Stomach (tissue), 9 donors: ENCODE results near the gene CIC. TPM values are rescaled to one million over a fixed set of nuclear protein-coding genes. Genes with fewer than 3 reads are reported as not detected.
A peak's percentile ranks its signal among the peaks of the same experiment; 100 is the strongest.

Source experiments
- DNase-seq, 2 donors: peaks; one replicate each; pipeline versions ENCODE4 v3.0.0 to v3.0.0-alpha.2; 2013 to 2019
- H3K27ac ChIP-seq, 5 donors: fragments of 200-600 bp in 4 of 5; sonication (generic) in 4 of 5; one replicate each; pipeline ENCODE4 v1.5.1; 2013 to 2019; ENCODE audit warnings: mild to moderate bottlenecking in 1 of 5, moderate library complexity in 1 of 5
- H3K27me3 ChIP-seq, 3 donors: fragments of 200-600 bp; sonication (generic); one replicate each; pipeline ENCODE4 v1.5.1; 2017 to 2019; ENCODE audit warnings: mixed run types in 1 of 3
- H3K36me3 ChIP-seq, 4 donors: fragments of 200-600 bp; sonication (generic); 1 replicate in 3 of 4; 2 replicates in 1 of 4; pipeline ENCODE4 v1.5.1; 2016 to 2019
- H3K4me1 ChIP-seq, 4 donors: fragments of 200-600 bp; sonication (generic); one replicate each; pipeline ENCODE4 v1.5.1; 2016 to 2019
- H3K4me3 ChIP-seq, 4 donors: fragments of 200-600 bp; sonication (generic) in 3 of 4; one replicate each; pipeline ENCODE4 v1.5.1; 2016 to 2019; ENCODE audit warnings: mild to moderate bottlenecking in 1 of 4
- H3K9me3 ChIP-seq, 4 donors: fragments of 200-600 bp; sonication (generic); one replicate each; pipeline ENCODE4 v1.5.1; 2016 to 2019
- EP300 ChIP-seq: sonication (generic); formaldehyde crosslinking; IDR thresholded peaks from one replicate; pipeline ENCODE4 v1.6.1; 2017; ENCODE audit warnings: antibody characterized with exemption
- POLR2A ChIP-seq, 4 donors: fragments of 450-650 bp; IDR thresholded peaks; one replicate each; pipeline ENCODE4 v1.6.1; 2016; ENCODE audit warnings: antibody characterized with exemption in 4 of 4, control low read depth in 2 of 4, mild to moderate bottlenecking in 1 of 4, moderate library complexity in 1 of 4
- POLR2AphosphoS5 ChIP-seq, 3 donors: sonication (generic); formaldehyde crosslinking; IDR thresholded peaks; one replicate each; pipeline ENCODE4 v1.6.1; 2016; ENCODE audit warnings: antibody characterized with exemption in 3 of 3
- WGBS, 5 donors: extraction: QIAGEN DNeasy Blood & Tissue Kit in 3 of 5; methylation state at CpG; one replicate each; pipeline versions ENCODE4 v1.1.5 to v1.1.7; 2013 to 2018; 5-methylcytosine and 5-hydroxymethylcytosine counted together
- intact Hi-C: fragments of 100-400 bp; cut with DNase I; formaldehyde crosslinking; loops from one replicate; pipeline ENCODE4 v1.15.1; 2023; ENCODE audit warnings: low total_unique reads
- polyA plus RNA-seq, 3 donors: library from polyadenylated mRNA; stranded (reverse); fragments of 200-250 nt; gene quantifications; one replicate each; pipeline ENCODE4 v1.2.3, GENCODE V29; 2013
- total RNA-seq, 5 donors: library from RNA; depleted of rRNA; stranded (reverse); fragments of >200 nt; gene quantifications; one replicate each; pipeline versions ENCODE4 v1.1.0 to v1.2.3, GENCODE V29; 2014 to 2016
- TF ChIP-seq, protein P1 (sequence below), 7 experiments: fragments of 450-650 bp in 4 of 7; fragments of 200-600 bp in 3 of 7; sonication (generic) in 3 of 7; IDR thresholded peaks; one replicate each; pipeline ENCODE4 v1.5.1; 2016 to 2019; ENCODE audit warnings: antibody characterized with exemption in 7 of 7, control low read depth in 2 of 7, mild to moderate bottlenecking in 1 of 7
- donor health status: healthy with polysubstance abuse.
- donor health status: Bipolar disorder and iron deficiency.
- donor health status: healthy.

CIC gene
- total and polyA plus RNA-seq, 8 donors = 15.4 to 60.3 (median 26.6) TPM

DNA sequence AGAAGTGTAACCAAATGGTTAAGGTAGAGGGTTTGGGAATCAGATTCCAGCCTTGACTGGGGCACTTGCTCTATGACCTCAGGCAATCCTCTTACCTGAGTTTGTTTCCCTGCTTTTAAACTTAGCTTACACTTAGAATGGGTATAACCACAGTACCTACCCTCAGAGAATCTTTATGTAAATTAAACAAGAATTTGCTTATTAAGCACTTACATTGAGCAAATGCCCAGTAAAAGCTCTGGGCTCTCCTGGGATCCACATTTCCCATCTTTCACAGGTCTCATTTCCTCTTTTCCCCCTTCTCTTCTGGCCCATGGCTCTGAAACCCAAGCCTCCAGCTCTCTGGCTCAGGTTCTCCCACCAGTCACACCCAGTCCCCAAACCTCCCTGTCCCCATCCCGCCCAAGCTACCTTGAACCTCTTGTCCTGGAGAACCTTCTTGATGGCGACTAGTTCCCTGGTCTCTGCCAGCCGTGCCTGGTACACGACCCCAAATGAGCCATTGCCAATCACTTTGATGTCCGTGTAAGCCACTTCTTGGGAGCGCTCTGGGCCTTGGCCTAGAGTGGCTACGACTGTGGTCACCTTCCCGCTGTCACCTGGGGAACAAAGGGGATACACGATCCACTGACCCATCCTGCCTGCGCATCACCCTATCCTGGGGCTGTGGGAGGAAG lies 29.4 kb upstream of the CIC start:
- Histone ChIP-seq H3K4me1 (peaks cover 19 to 47% (median 39%) of the 10 kb centered on the region in 4 donors), H3K4me3 (no peak overlapping the region), H3K36me3 (peaks cover 31 to 55% (median 45%) of the 10 kb centered on the region in 4 donors), H3K9me3 (no peaks in the 10 kb centered on the region), H3K27ac (no peak overlapping the region), H3K27me3 (no peaks in the 10 kb centered on the region)
- DNase-seq = no peak
- intact Hi-C loops = loop anchor here (5.0 kb wide), 1 partner anchor 277 kb away; no protein-coding TSS in a partner anchor
- TF ChIP-seq, protein P1, sequence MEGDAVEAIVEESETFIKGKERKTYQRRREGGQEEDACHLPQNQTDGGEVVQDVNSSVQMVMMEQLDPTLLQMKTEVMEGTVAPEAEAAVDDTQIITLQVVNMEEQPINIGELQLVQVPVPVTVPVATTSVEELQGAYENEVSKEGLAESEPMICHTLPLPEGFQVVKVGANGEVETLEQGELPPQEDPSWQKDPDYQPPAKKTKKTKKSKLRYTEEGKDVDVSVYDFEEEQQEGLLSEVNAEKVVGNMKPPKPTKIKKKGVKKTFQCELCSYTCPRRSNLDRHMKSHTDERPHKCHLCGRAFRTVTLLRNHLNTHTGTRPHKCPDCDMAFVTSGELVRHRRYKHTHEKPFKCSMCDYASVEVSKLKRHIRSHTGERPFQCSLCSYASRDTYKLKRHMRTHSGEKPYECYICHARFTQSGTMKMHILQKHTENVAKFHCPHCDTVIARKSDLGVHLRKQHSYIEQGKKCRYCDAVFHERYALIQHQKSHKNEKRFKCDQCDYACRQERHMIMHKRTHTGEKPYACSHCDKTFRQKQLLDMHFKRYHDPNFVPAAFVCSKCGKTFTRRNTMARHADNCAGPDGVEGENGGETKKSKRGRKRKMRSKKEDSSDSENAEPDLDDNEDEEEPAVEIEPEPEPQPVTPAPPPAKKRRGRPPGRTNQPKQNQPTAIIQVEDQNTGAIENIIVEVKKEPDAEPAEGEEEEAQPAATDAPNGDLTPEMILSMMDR (IDR thresholded peaks at IDR 0.05) = no peak
- TF ChIP-seq EP300 (no peak), POLR2AphosphoS5 (IDR thresholded peaks at IDR 0.05) (no peak), POLR2A (IDR thresholded peaks at IDR 0.05) (no peak)
- 88 to 93% (median 90%) methylated on average over 9 to 10 of the region's 10 CpGs for WGBS, 5 donors

- WGBS, 5 donors = 97 to 100% (median 98%) methylated on average over 3 of the region's 3 CpGs
- H3K27me3 ChIP-seq = no peaks in the 10 kb centered on the region
- H3K36me3 ChIP-seq = peaks cover 15 to 39% (median 29%) of the 10 kb centered on the region in 4 donors
- intact Hi-C loops = no loop called here
- no peaks in the 10 kb centered on the region for H3K9me3 ChIP-seq
- H3K4me1 ChIP-seq = peaks cover 28 to 60% (median 50%) of the 10 kb centered on the region in 4 donors
- DNase-seq = no peak
- peak overlapping the region in 3 of 5 donors; percentile 91 to 97 (median 94) for H3K27ac ChIP-seq
- H3K4me3 ChIP-seq = peak overlapping the region; percentile 88 to 96 (median 92)
- TF ChIP-seq, protein P1 (IDR thresholded peaks at IDR 0.05) = no peak
- TF ChIP-seq EP300 (no peak), POLR2A (IDR thresholded peaks at IDR 0.05) (no peak), POLR2AphosphoS5 (IDR thresholded peaks at IDR 0.05) (no peak)
Observed at GRCh38 chr19:42241279-42241678, 27.8 kb upstream of the CIC start.

DNA sequence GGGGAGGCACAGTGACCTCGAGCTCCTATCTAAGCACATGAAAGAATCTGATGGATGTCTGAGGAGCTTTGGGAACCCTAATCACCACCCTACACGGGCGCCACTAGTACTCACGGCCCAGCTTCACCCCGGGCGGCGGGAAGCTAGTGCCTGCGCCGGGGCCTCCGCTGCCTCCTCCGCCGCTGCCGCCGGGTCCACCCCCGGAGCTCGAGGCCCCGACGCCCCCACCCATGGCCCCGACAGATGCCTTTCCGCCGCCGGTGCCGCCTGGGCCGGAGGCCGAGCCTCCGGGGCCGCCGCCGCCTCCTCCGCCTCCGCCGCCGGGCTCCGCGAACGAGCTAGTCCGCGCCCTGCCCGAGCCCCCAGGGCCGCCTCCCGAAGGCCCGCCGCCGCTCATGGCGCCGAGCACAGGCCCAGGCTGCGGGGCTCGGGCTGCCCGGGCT lies 27.0 kb upstream of the CIC start:
- TF ChIP-seq POLR2AphosphoS5 (IDR thresholded peaks at IDR 0.05) (no peak), EP300 (no peak), POLR2A (IDR thresholded peaks at IDR 0.05) (no peak)
- TF ChIP-seq, protein P1 (IDR thresholded peaks at IDR 0.05) = no peak
- DNase-seq = no peak
- H3K27ac ChIP-seq = peak overlapping the region; percentile 88 to 97 (median 94)
- peak overlapping the region; percentile 88 to 96 (median 92) for H3K4me3 ChIP-seq
- intact Hi-C loops = no loop called here
- 1% methylated on average over 14 to 49 of the region's 49 CpGs for WGBS, 5 donors
- no peaks in the 10 kb centered on the region for H3K27me3 ChIP-seq
- H3K36me3 ChIP-seq = peaks cover 7 to 35% (median 21%) of the 10 kb centered on the region in 4 donors
- peaks cover 31 to 68% (median 58%) of the 10 kb centered on the region in 4 donors for H3K4me1 ChIP-seq
- H3K9me3 ChIP-seq = no peaks in the 10 kb centered on the region

GRCh38 chr19:42242512-42243409 lies 26.3 kb upstream of the CIC start, which contains the start of gene GSK3A:
Gene GSK3A, minus strand, starts transcription at chr19:42242602. Its CDS starts 137 bp downstream, at chr19:42242465.
- DNase-seq = peak; percentile 98 to 99
- WGBS, 5 donors = 0% methylated on average over 44 to 76 of the region's 76 CpGs
- H3K27ac ChIP-seq = peak within 1 kb of the TSS; percentile 88 to 97 (median 94)
- H3K4me3 ChIP-seq = peak within 1 kb of the TSS; percentile 88 to 96 (median 92)
- H3K4me1 ChIP-seq = peaks cover 31 to 73% (median 59%) of the 10 kb centered on the region in 4 donors
- no peaks in the 10 kb centered on the region for H3K9me3 ChIP-seq
- no peaks in the 10 kb centered on the region for H3K27me3 ChIP-seq
- H3K36me3 ChIP-seq = peaks cover 7 to 35% (median 16%) of the 10 kb centered on the region in 4 donors
- intact Hi-C loops = no loop called here
- TF ChIP-seq POLR2AphosphoS5 (IDR thresholded peaks at IDR 0.05) (peak; percentile 93 to 99 (median 98)), EP300 (no peak), POLR2A (IDR thresholded peaks at IDR 0.05) (peak in 2 of 4 donors; percentile 57 to 76)
